ENCODE measurements around the gene CIITA.

DNA sequence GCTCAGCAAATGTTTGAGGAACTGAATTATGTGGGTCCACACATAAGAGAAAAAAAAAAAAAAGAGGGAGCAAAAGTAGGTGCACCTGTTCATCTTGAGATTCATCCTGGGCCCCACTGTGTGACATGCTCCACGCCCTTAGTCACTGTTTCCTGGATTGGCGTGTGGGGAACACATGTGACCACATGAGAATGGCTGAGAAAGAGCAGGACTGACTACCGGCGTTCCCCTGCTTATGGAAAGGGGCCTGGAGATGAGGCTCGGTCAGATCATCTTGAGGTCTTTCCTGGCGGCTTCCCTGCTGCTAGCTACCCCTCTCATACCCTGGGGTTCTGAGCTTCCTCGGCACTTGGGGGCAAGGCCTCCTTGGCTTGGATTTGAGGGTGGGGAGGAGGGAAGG, 61.3 kb downstream of the CIITA start:
- TF ChIP-seq, protein P1, sequence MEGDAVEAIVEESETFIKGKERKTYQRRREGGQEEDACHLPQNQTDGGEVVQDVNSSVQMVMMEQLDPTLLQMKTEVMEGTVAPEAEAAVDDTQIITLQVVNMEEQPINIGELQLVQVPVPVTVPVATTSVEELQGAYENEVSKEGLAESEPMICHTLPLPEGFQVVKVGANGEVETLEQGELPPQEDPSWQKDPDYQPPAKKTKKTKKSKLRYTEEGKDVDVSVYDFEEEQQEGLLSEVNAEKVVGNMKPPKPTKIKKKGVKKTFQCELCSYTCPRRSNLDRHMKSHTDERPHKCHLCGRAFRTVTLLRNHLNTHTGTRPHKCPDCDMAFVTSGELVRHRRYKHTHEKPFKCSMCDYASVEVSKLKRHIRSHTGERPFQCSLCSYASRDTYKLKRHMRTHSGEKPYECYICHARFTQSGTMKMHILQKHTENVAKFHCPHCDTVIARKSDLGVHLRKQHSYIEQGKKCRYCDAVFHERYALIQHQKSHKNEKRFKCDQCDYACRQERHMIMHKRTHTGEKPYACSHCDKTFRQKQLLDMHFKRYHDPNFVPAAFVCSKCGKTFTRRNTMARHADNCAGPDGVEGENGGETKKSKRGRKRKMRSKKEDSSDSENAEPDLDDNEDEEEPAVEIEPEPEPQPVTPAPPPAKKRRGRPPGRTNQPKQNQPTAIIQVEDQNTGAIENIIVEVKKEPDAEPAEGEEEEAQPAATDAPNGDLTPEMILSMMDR (IDR thresholded peaks at IDR 0.05): no peak
- TF ChIP-seq POLR2A (IDR thresholded peaks at IDR 0.05): no peak
- no peak for TF ChIP-seq POLR2AphosphoS5 (IDR thresholded peaks at IDR 0.05)
- TF ChIP-seq EP300 (IDR thresholded peaks at IDR 0.05; ENCODE audit: low read depth): no peak

Data from transverse colon (tissue), 4 donors.